Endothelial cell of umbilical vein (primary cell): Measurements from ENCODE around the gene DISP1.

Source experiments
- EZH2 ChIP-seq: IDR thresholded peaks from 2 replicates; pipeline ENCODE4 v1.6.1; 2012; ENCODE audit warnings: borderline replicate concordance, low read depth, mild to moderate bottlenecking, moderate library complexity, low read length, inconsistent platforms; ENCODE audit not compliant: severe bottlenecking
- JUN ChIP-seq: IDR thresholded peaks from 2 replicates; pipeline ENCODE4 v1.6.1; 2011; ENCODE audit warnings: borderline replicate concordance, low read depth; ENCODE audit not compliant: insufficient read length, insufficient read depth
- POLR2A ChIP-seq: IDR thresholded peaks from 2 replicates; pipeline ENCODE4 v1.6.1; 2012; ENCODE audit warnings: low read depth, mild to moderate bottlenecking, control low read depth, low read length
- TF ChIP-seq, protein P1 (sequence below), 2 donors: IDR thresholded peaks; 1 replicate in 1 of 2; 2 replicates in 1 of 2; pipeline ENCODE4 v1.5.1; 2011; ENCODE audit warnings: low read length in 2 of 2, mild to moderate bottlenecking in 2 of 2, moderate library complexity in 2 of 2, control low read depth in 1 of 2, inconsistent platforms in 1 of 2, low read depth in 1 of 2; ENCODE audit not compliant: insufficient read depth in 1 of 2; ENCODE audit errors: extremely low read depth in 1 of 2

DNA sequence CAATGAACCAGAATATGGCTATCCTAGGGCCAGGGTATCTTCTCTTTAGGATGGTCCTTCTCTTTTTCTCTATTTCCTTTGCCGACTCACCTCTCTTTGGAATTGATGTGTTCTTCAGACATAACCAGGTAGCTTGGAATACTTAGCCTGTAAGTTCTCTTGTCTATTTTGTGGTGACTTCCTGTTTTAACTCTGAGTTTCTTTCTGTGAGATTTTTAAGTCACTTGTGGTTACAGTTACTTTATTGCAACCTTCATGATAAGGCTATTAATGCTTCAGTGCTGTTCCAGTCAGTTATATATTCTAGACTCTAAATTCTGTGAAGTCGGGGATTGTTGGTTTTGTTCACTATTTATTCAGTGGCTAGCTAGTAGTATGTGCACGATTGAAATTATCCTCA is 46.2 kb downstream of the DISP1 start:
- TF ChIP-seq, protein P1, sequence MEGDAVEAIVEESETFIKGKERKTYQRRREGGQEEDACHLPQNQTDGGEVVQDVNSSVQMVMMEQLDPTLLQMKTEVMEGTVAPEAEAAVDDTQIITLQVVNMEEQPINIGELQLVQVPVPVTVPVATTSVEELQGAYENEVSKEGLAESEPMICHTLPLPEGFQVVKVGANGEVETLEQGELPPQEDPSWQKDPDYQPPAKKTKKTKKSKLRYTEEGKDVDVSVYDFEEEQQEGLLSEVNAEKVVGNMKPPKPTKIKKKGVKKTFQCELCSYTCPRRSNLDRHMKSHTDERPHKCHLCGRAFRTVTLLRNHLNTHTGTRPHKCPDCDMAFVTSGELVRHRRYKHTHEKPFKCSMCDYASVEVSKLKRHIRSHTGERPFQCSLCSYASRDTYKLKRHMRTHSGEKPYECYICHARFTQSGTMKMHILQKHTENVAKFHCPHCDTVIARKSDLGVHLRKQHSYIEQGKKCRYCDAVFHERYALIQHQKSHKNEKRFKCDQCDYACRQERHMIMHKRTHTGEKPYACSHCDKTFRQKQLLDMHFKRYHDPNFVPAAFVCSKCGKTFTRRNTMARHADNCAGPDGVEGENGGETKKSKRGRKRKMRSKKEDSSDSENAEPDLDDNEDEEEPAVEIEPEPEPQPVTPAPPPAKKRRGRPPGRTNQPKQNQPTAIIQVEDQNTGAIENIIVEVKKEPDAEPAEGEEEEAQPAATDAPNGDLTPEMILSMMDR (IDR thresholded peaks at IDR 0.05; ENCODE audit: extremely low read depth in 1 of 2, insufficient read depth in 1 of 2, low read depth in 1 of 2, low read length in 2 of 2) = no peak
- TF ChIP-seq JUN = no peak
- no peak for TF ChIP-seq EZH2
- no peak for TF ChIP-seq POLR2A
